Transverse colon (tissue), 3 donors: Measurements from ENCODE around the gene LYRM1.

ENCODE experiments used
- POLR2A ChIP-seq: fragments of 450-650 bp; IDR thresholded peaks from one replicate; pipeline ENCODE4 v1.6.1; 2016; ENCODE audit warnings: antibody characterized with exemption, mild to moderate bottlenecking, moderate library complexity
- TF ChIP-seq, protein P1 (sequence below), 5 experiments: fragments of 200-600 bp in 3 of 5; fragments of 450-650 bp in 2 of 5; sonication (generic) in 3 of 5; IDR thresholded peaks; 1 replicate in 2 of 5; 2 replicates in 3 of 5; pipeline ENCODE4 v1.5.1; 2016 to 2017; ENCODE audit warnings: antibody characterized with exemption in 5 of 5, inconsistent platforms in 3 of 5, mild to moderate bottlenecking in 2 of 5, moderate library complexity in 1 of 5

DNA sequence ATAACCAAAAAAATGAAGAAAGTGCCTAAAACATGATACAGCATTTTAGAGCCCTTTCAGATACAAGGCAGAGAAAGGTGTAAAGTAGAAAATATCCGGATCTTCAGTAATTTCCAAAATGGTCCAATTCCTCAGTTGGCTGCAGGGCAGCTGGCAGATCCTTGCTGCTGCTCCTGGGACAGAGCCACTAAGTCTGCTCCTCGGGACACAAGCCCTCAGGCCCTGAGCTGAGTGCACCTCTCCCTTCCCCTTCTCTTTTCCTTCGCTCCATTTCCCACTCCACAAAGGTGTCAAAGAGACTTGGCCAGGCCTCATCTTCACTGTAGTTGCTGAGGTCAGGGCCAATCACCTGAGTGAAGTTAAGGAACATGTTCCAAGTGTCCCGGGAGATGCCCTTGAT is 40.9 kb upstream of the LYRM1 start:
- TF ChIP-seq POLR2A = no peak
- TF ChIP-seq, protein P1, sequence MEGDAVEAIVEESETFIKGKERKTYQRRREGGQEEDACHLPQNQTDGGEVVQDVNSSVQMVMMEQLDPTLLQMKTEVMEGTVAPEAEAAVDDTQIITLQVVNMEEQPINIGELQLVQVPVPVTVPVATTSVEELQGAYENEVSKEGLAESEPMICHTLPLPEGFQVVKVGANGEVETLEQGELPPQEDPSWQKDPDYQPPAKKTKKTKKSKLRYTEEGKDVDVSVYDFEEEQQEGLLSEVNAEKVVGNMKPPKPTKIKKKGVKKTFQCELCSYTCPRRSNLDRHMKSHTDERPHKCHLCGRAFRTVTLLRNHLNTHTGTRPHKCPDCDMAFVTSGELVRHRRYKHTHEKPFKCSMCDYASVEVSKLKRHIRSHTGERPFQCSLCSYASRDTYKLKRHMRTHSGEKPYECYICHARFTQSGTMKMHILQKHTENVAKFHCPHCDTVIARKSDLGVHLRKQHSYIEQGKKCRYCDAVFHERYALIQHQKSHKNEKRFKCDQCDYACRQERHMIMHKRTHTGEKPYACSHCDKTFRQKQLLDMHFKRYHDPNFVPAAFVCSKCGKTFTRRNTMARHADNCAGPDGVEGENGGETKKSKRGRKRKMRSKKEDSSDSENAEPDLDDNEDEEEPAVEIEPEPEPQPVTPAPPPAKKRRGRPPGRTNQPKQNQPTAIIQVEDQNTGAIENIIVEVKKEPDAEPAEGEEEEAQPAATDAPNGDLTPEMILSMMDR (IDR thresholded peaks at IDR 0.05) = no peak
